Kidney glomerular epithelial cell (primary cell): Measurements from ENCODE around the gene WNT5A.
"Not testable (repeated sequence)": the region's sequence is repeated elsewhere in the genome, so short reads cannot be mapped to it uniquely, and the experiment has no call there.

Source experiments
- DNase-seq: peaks from one replicate; lab custom pipeline; 2025; lab: John Stamatoyannopoulos, UW

The WNT5A gene

GRCh38 chr3:55505776-55506175, 18.7 kb upstream of the WNT5A start:
- no peak for DNase-seq

DNA sequence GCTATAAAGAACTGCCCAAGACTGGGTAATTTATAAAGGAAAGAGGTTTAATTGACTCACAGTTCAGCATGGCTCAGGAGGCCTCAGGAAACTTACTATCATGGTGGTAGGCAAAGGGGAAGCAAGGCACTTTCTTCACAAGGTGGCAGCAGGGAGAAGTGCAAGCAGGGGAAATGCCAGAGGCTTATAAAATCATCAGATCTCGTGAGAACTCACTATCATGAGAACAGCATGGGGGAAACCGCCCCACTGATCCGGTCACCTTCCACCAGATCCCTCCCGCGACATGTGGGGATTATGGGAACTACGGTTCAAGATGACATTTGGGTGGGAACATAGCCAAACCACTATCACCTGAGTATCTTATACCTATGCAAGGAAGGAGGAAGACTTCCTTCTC, 18.0 kb upstream of the WNT5A start:
- DNase-seq: not testable (repeated sequence)

DNA sequence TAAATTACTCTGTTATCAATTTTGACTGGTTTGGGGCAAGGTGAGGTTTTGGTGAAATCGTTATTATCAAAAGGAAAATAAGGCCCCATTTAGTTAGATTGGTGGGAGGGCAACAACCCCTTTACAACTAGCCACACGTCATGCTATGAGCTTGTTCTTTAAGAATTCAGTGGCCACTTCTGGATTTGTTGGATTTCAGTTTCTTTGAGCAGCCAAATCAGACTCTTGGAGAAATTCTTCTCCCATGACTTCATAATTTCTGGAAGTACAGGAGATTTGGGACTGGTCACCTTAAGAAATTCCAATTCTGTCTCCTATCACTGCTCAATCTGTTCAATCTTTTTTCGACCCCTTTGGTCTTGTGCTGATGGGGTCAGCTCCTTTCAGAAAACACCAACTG, 14.8 kb upstream of the WNT5A start:
- no peak for DNase-seq

- DNase-seq: no peak
Observed at GRCh38 chr3:55500555-55501330, 13.6 kb upstream of the WNT5A start.

DNA sequence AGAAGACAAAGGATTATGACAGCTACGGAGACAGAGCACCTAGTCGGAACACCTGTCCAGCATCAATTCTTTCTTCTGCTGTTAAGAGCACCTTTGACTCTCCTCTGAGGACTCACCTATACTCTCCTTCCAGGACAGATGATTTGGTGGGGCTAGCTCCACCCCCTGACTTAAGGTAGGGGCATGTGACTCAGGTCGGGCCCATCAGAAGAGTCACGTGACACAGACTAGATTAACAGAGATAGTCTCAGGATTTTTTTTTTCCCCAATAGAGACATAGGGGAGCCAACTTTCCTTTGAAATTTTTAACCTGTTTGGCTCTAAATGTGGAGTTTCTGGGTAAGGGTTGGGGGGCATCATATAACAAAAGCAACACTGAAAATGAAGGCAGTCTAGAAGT, 11.4 kb upstream of the WNT5A start:
- no peak for DNase-seq

DNA sequence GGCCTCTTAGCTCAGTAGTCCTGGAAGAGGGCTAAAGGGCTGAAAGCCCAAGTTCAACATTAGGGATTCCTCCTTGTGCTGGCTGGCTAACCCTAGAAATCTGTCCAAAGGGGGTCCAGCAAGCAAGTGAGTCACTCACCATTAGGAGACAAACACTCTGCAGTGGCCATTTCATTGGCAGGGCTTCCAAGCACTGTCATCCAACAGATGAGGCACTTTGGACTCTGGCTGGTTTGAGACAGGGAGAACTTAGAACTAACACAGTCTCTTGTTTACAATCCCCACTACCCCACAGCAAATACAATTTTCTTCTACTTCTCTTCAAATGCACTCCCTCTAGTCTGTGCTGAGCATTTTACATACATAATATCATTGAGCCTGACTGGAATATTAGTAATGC, 10.1 kb upstream of the WNT5A start:
- DNase-seq: no peak

DNA sequence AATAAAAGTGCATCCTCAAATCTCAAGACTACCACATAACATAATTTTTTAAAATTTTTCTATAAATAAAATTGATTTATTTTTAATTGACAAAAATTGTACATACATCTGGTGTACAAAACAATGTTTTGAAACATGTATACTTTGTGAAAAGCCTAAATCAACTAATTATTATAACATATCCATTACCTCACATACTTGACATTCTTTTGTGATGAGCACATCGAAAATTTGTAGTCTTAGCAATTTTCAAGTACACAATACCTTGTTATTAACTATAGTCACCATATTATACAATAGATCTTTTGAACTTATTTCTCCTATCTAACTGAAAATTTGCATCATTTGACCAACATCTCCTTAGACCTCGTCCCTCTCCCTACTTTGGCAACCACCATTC, 7.9 kb upstream of the WNT5A start:
- DNase-seq: no peak

DNA sequence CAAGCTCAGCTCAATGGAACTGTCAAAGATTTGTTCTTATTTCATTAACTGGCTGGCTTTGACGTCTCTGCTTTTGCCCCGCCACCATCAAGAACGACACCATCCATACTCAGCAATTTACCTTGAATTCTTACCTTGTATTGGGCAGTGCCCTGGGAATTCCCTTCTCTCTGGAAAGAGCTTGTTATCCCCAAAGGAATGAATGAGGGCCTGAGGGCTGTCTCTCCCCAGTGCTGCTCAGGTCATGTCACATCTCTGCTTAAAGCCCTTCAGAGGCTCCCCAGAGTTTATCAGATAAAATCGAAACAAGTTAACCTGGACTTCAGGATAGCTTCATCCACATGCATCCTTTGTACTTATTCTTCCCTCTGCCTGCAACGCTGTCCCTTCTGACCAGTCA, 5.9 kb upstream of the WNT5A start:
- no peak for DNase-seq

DNA sequence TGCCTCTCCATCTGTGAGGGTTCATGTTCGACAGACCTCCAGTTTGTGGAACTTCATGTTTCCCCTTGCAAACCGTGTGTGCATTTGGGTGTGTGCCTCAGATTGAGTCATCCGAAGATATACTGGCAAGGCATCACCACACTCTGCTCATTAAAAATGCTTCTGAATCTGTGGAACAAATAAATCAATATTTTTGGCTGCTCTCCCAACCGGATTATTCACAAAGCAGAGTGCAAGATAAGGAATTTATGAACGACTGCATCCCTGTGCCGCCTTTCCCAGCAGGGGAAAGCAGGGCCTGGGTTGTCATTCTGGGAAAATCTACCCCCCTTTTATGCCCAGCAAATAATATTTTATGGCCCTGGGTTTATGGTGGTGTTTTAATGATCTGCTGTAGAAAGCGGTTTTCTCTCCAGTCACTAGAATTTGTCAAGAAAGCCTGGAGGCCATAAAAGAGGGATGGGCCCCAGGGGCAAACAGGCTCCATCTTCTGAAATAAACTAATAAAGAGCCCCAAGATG, 4.2 kb upstream of the WNT5A start:
- DNase-seq: no peak

- no peak for DNase-seq
Observed at GRCh38 chr3:55490276-55490913, 3.3 kb upstream of the WNT5A start.

- no peak for DNase-seq
Observed at GRCh38 chr3:55489798-55490132, 2.7 kb upstream of the WNT5A start.

DNA sequence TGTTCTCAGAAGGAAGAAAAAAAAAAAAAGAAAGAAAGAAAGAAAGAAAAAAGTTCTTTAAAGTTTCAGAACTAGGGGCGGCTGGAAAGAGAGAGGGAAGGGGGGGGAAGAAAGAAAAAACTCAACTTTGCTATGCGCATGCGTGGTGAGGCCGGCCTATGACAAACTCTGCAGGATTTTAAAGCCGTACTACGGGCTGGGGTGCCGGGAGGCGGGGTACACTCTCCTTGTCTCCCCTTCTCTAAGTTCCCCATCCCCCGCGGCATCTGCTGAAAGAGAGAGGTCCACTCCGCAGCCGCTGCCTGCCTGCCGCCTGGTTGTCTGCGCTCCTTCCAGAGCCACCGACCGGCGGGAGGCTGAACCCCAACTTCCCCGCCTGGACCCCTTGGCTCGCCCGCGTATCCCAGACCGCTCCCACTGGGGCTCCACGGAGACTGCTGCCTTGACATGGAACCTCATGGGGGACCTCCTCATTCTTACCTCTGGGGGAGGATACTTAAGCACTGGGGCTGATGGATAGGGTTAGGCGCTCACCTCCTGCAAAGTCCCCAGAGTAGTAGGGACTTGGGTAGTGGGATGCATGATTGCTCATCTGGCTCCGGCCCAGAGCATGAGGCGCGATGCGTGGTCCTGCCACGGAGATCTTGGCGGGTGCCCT, 1.4 kb upstream of the WNT5A start:
- DNase-seq: peak; percentile 63

DNA sequence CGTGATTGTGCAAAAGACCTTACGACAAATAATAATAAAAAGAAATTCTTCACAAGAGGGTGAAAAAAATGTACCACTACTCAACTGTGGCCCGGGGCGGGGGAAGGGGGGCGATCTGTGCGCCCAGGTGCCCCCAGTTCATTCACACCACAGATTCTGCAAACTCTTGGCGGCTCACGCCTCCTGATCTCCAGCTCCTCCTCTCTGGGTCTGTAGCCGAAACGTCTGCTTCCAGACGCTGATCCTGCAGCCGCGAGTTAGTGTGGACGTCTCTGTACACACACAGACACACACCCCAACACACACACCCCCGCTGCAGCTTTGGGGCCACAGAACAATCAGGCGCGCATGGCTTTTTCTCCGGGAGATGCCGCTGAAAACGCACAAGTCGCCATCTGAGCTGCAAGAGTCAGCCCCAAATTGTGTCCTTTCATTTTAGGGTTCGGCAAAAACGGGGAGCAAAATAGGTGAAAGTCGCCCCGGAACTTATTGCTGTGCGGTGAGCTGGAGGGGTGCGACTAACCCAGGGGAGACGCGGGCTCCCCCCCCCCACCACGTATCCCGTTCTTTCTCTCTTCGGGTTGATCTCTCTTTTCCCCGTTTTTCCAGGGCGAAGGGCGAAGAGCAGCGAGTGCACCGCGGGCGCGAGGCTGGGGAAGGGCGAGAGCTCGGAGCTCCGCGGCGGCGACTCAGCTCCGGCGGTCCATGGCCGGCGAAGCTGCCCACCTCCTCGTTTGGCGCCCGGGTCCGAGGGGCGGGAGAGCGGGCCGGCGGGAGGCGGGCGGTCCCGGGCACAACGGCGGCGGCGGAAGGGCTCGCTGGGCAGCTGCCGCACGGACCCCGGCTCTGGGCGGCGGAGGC, 505 bp upstream of the WNT5A start:
- DNase-seq: peak; percentile 42

DNA sequence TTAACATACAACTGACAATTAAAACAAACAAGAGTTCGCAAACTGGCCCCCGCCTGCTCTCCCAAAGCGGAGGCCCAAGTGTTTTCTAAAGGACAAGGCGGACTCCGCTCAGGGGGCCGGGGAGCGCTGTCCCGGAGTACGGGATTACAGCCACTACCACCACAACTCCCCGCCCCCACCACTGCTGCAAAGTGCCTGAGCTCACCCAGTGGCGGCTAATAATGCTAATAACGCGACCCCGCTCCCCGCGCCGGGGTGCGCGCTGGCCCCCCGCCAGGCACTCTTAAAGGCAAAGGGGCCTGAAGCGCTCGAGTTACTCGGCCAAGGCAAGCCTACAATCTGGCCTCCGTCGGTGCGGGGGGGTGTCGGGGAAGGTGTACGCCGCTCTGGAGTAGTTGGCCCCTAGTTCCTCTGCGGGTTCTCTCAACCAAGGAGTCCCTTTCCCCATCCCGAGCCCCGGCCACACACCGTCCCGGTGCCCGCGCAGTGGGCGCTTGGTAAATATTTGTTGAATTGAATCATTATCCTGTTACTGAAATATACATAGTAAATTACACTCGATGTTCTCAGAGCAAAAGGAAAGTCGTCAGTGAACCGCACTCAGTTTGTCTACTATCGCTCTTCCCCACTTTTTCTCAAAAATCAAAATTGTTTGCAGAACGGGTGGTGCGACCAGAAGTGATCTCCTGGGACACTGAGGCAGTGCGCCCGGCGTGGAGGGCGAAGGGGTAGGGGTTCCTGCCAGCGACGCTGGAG, 827 bp downstream of the WNT5A start:
- peak; percentile 53 for DNase-seq

GRCh38 chr3:55484801-55485791, 2.0 kb downstream of the WNT5A start:
- peak; percentile 80 for DNase-seq

DNA sequence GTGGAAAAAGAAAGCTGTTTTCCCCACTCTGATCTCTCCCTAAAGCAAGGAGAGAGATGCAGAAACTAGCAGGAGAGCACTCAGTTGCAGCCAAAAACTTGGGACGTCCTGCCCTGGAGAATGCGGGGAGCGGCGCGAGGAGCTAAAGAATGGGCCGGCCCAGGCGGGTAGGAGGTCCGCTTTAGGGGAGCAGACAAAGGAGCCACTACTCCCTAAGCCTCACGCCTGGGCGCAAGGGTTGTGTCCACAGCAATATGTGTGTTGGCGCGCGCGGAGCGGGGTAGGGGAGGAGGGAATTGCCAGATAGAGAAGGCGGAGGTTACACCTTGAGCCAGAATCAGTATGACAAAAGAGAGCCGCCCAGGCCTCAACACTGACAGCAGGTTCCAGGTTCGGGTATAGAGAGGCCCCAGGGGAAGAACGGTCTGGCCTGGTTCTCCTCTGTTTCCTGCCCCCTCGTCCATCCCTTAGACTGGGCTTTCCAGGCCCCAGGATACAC, 2.9 kb downstream of the WNT5A start:
- no peak for DNase-seq

DNA sequence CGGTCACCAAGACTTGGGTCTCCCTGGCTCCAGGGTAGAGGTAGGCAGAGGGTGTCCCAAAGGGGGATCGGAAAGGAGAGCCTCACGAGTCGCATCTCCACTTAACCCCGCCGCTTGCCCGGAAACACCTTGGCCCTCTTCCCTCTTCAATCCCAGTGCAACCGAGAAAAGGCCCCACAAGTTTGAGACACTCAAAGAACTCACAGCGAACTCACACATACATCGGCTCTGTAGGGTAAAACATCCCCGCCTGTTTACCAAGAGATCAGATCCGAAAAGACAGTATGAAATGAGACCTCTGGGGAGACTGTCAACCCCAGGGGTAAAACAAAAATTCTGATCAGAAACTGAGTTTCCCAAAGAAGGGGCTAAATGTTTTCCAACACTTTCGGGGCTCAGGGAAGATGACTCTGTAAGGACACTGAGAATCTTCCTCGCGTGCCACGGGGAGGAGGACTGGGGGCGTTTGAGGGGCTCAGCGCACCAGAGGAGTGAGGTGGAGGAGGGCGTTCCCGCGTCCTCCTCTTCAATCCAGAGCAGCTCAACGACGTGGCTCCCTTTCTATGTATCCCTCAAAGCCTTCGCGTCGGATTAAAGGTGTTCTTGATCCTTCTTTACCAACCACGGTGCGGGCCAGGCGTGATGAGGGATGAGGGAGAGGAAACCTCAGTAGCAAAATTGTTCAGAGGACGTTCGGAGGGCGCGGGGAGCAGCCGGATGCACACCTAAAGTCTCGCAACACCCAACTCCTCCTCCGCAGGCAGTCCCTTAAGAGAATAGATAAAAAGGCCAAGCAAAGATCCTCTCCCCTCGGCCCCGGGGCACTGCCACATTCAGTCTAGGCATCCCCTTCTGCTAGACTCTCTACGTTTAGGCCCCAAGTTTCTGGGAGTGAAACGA, 3.7 kb downstream of the WNT5A start:
- DNase-seq: no peak

DNA sequence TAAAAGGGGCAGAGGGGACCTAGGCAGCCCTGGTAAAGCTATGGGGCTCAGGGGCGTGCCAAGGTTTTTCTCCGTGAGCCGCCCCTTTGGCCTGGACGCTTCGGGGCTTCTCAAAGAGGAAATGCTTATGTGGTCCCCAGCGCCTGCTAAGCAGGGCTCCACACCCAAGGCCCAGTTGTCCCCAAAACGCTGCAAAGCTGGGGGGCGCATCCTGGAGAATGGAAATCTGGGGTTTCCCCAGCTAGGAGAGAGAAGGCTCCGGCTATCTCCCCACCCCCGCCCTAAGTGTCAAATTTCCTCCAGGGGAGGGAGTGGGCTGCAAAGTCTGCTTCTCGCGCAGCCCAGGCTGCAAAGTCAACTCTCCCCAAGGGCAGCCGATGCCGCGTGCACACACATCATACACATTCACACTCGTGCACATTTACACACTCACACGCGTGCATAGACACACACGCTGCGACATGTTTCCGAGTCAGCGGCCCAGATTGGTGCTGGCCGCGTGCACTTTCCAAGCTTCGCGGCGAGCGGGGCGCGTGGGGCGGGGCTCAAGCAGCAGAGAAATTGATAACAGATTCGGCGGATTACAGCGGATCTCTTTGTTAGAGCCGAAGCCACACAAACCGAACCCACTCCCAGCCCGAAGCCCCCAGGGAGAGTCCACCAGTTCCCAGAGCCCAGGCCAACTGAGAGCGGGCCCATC, 4.5 kb downstream of the WNT5A start:
- DNase-seq: no peak
